A549 treated with CpdA at 1 μM for 4 hours (cell line): ENCODE results near the gene CD226. TPM values are rescaled to one million over a fixed set of nuclear protein-coding genes. Genes with fewer than 3 reads are reported as not detected.

Experiments
- total RNA-seq: library from RNA; stranded (reverse); fragments of 200-300 nt; extraction: Qiagen RNA extraction; gene quantifications from 5 replicates; pipeline ENCODE4 v1.2.3, GENCODE V29; 2022; ENCODE audit warnings: low read depth

CD226 gene
- total RNA-seq = 0.06 to 0.16 TPM (median 0.09 TPM) in 4 of 5 replicates, not detected in the other

DNA sequence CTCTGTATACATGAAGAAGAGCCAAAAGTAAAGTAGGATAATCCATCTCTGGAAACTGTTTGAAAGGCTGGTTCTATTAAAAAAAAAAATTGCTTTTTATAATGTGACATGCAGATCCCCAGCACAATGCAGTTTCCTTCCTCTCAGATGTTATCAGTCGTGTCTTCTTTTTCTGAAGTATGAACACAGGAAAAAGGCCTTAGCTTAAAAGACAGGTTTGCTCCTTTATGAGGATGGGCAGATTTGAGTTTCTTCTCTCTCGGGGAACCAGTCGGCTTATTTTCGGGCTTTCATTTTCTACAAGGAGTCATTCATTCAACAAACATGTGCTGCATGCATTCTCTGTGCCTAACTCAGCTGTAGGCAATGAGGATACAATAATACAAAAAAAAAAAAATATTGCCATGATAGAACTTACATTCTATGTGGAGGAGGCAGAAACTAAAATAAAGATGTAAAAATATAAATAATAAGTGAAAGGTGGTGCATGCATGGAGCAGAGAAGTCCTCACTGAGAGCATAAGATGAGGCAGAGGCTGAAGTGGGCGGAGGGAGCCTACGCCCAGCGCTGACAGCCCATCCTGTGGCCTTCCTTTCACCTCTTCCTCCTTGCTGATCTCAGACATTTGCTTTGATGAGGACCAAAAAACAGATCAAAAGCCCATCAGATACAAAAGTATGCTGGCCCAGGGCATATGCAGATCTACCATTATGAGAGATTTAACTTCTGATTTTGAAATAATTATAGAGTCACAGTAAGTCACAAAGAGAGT is at the start of gene CD226:
Gene CD226 (minus strand): TSS at position 513 of the 773 bp plus-strand sequence. CDS start 467 bp downstream, at position 46.

